Middle frontal gyrus (tissue), 1 donor: ENCODE data around the gene ALAS1.
"Not testable (repeated sequence)": the region's sequence is repeated elsewhere in the genome, so short reads cannot be mapped to it uniquely, and the experiment has no call there.

Experiments
- DNase-seq: peaks from one replicate; pipeline ENCODE4 v3.0.0-alpha.2; 2015; ENCODE audit warnings: low spot score; ENCODE audit errors: extremely low spot score

The ALAS1 gene

GRCh38 chr3:52176951-52177700 lies 20.8 kb upstream of the ALAS1 start:
- no peak for DNase-seq

- no peak for DNase-seq
Observed at GRCh38 chr3:52177701-52178042, 20.3 kb upstream of the ALAS1 start.

GRCh38 chr3:52178126-52178525 lies 19.8 kb upstream of the ALAS1 start:
- not testable (repeated sequence) for DNase-seq

GRCh38 chr3:52178537-52178936 lies 19.4 kb upstream of the ALAS1 start:
- no peak for DNase-seq

- DNase-seq, result no peak
Observed at GRCh38 chr3:52181543-52181942, 16.4 kb upstream of the ALAS1 start.

GRCh38 chr3:52182196-52182595 lies 15.8 kb upstream of the ALAS1 start:
- no peak for DNase-seq

GRCh38 chr3:52182691-52183090 lies 15.3 kb upstream of the ALAS1 start:
- no peak for DNase-seq

- DNase-seq, result no peak
Observed at GRCh38 chr3:52183786-52184445, 14.0 kb upstream of the ALAS1 start.

GRCh38 chr3:52184690-52185089 lies 13.3 kb upstream of the ALAS1 start:
- DNase-seq, result no peak

- DNase-seq, result no peak
Observed at GRCh38 chr3:52185311-52185710, 12.6 kb upstream of the ALAS1 start.

GRCh38 chr3:52185837-52186236 lies 12.1 kb upstream of the ALAS1 start:
- DNase-seq, result no peak

- DNase-seq, result no peak
Observed at GRCh38 chr3:52186729-52187128, 11.2 kb upstream of the ALAS1 start.

GRCh38 chr3:52188556-52188955 lies 9.4 kb upstream of the ALAS1 start:
- no peak for DNase-seq

- DNase-seq, result no peak
Observed at GRCh38 chr3:52190294-52191074, 7.5 kb upstream of the ALAS1 start.

- no peak for DNase-seq
Observed at GRCh38 chr3:52191663-52192062, 6.3 kb upstream of the ALAS1 start.

- no peak for DNase-seq
Observed at GRCh38 chr3:52193065-52193464, 4.9 kb upstream of the ALAS1 start.

- DNase-seq, result no peak
Observed at GRCh38 chr3:52194485-52195290, 3.3 kb upstream of the ALAS1 start.

- DNase-seq, result no peak
Observed at GRCh38 chr3:52195291-52195597, 2.7 kb upstream of the ALAS1 start.

GRCh38 chr3:52195823-52196331 lies 2.1 kb upstream of the ALAS1 start:
- DNase-seq, result no peak

GRCh38 chr3:52196977-52197376 lies 983 bp upstream of the ALAS1 start:
- no peak for DNase-seq

GRCh38 chr3:52197499-52197841 lies 490 bp upstream of the ALAS1 start:
- DNase-seq, result no peak
